Vagina (tissue), 2 donors: ENCODE measurements around the gene SPATS1.

Source experiments
- CTCF ChIP-seq, 3 experiments: fragments of 450-650 bp in 2 of 3; fragments of 200-600 bp in 1 of 3; sonication (generic) in 1 of 3; IDR thresholded peaks; one replicate each; pipeline ENCODE4 v1.5.1; 2017 to 2019; ENCODE audit warnings: antibody characterized with exemption in 3 of 3, mild to moderate bottlenecking in 2 of 3, moderate library complexity in 2 of 3
- POLR2A ChIP-seq, 2 donors: fragments of 450-650 bp; IDR thresholded peaks; one replicate each; pipeline ENCODE4 v1.6.1; 2017; ENCODE audit warnings: antibody characterized with exemption in 2 of 2, mild to moderate bottlenecking in 2 of 2, moderate library complexity in 2 of 2
- POLR2AphosphoS5 ChIP-seq, 2 donors: sonication (generic); formaldehyde crosslinking; IDR thresholded peaks; one replicate each; pipeline ENCODE4 v1.9.0; 2017; ENCODE audit warnings: antibody characterized with exemption in 2 of 2, mild to moderate bottlenecking in 2 of 2, low read depth in 1 of 2; ENCODE audit not compliant: insufficient read depth in 1 of 2

- TF ChIP-seq CTCF (IDR thresholded peaks at IDR 0.05) = no peak
- no peak for TF ChIP-seq POLR2AphosphoS5 (IDR thresholded peaks at IDR 0.05; ENCODE audit: insufficient read depth in 1 of 2, low read depth in 1 of 2)
- TF ChIP-seq POLR2A (IDR thresholded peaks at IDR 0.05) = no peak
Measured at GRCh38 chr6:44329858-44330257, 12.6 kb upstream of the SPATS1 start.
